K562 (cell line): Measurements from ENCODE around the gene ERVH48-1. TPM values are rescaled to one million over a fixed set of nuclear protein-coding genes. Genes with fewer than 3 reads are reported as not detected.

Experiments
- ATF1 ChIP-seq, 2 experiments: fragments of 450-650 bp in 1 of 2; IDR thresholded peaks; 2 replicates each; pipeline ENCODE4 v1.6.1; 2016; ENCODE audit warnings: missing compliant biosample characterization in 1 of 2, missing genetic modification characterization in 1 of 2
- BACH1 ChIP-seq: fragments of 200-800 bp; sonication (Bioruptor generic); IDR thresholded peaks from 2 replicates; pipeline ENCODE4 v1.6.1; 2016; ENCODE audit warnings: missing genetic modification characterization, missing compliant biosample characterization
- BRF1 ChIP-seq: IDR thresholded peaks from 3 replicates; pipeline ENCODE4 v1.6.1; 2011; ENCODE audit warnings: borderline replicate concordance, mild to moderate bottlenecking; ENCODE audit not compliant: insufficient read length; ENCODE audit errors: extremely low read depth
- CBX5 ChIP-seq: IDR thresholded peaks from 2 replicates; pipeline ENCODE4 v1.6.1; 2014; ENCODE audit warnings: low read depth, borderline replicate concordance
- CHD2 ChIP-seq: IDR thresholded peaks from 2 replicates; pipeline ENCODE4 v1.6.1; 2011; ENCODE audit warnings: low read depth, low read length
- DLX4 ChIP-seq: fragments of 250-450 bp; sonication (Bioruptor Pico); IDR thresholded peaks from 2 replicates; pipeline ENCODE4 v1.6.1; 2021; ENCODE audit warnings: mild to moderate bottlenecking
- DMBX1 ChIP-seq: fragments of 250-450 bp; sonication (Bioruptor Pico); IDR thresholded peaks from 2 replicates; pipeline ENCODE4 v1.8.0; 2022; ENCODE audit warnings: inconsistent platforms, mild to moderate bottlenecking, moderate library complexity, borderline replicate concordance
- ETS1 ChIP-seq: conservative IDR thresholded peaks from 2 replicates; pipeline ENCODE4 v1.6.1; 2011; ENCODE audit warnings: low read depth, mild to moderate bottlenecking, low read length; ENCODE audit not compliant: control insufficient read depth
- GABPA ChIP-seq: fragments of 200-800 bp; sonication (Bioruptor generic); conservative IDR thresholded peaks from 2 replicates; pipeline ENCODE4 v1.6.1; 2016; ENCODE audit warnings: low read depth, missing genetic modification characterization, missing compliant biosample characterization
- HDAC3 ChIP-seq: fragments of 450-650 bp; IDR thresholded peaks from 2 replicates; pipeline ENCODE4 v1.6.1; 2018; ENCODE audit warnings: borderline replicate concordance, mild to moderate bottlenecking, moderate library complexity; ENCODE audit not compliant: partially characterized antibody
- HNRNPUL1 ChIP-seq: fragments of 200-400 bp; formaldehyde crosslinking; IDR thresholded peaks from 2 replicates; pipeline ENCODE4 v1.6.1; 2017; ENCODE audit warnings: low read length
- KLF13 ChIP-seq: fragments of 450-650 bp; IDR thresholded peaks from 2 replicates; pipeline ENCODE4 v1.6.1; 2016; ENCODE audit warnings: missing genetic modification characterization, low read depth, mild to moderate bottlenecking, missing compliant biosample characterization, moderate library complexity, borderline replicate concordance
- LCOR ChIP-seq: sonication (generic); formaldehyde crosslinking; IDR thresholded peaks from 2 replicates; pipeline ENCODE4 v1.8.0; 2022; ENCODE audit warnings: mild to moderate bottlenecking, missing genetic modification reagents
- NFATC3 ChIP-seq: fragments of 450-650 bp; IDR thresholded peaks from 2 replicates; pipeline ENCODE4 v1.6.1; 2017; ENCODE audit warnings: mild to moderate bottlenecking
- NFE2 ChIP-seq: IDR thresholded peaks from 2 replicates; pipeline ENCODE4 v1.6.1; 2014; ENCODE audit warnings: antibody characterized with exemption, low read depth
- PML ChIP-seq: IDR thresholded peaks from 2 replicates; pipeline ENCODE4 v1.6.1; 2012; ENCODE audit warnings: low read length, inconsistent platforms
- RBBP5 ChIP-seq: fragments of 200-600 bp; sonication (generic); IDR thresholded peaks from 2 replicates; pipeline ENCODE4 v1.6.1; 2012; ENCODE audit warnings: borderline replicate concordance, mild to moderate bottlenecking, low read length, control low read depth, inconsistent platforms; ENCODE audit not compliant: insufficient read depth, poor library complexity, severe bottlenecking
- TAL1 ChIP-seq: fragments of 450-650 bp; IDR thresholded peaks from 2 replicates; pipeline ENCODE4 v1.6.1; 2016; ENCODE audit warnings: mild to moderate bottlenecking
- TFAP4 ChIP-seq: sonication (generic); formaldehyde crosslinking; IDR thresholded peaks from 2 replicates; pipeline ENCODE4 v1.8.0; 2022; ENCODE audit warnings: missing genetic modification reagents, mild to moderate bottlenecking, moderate library complexity, borderline replicate concordance
- TSC22D4 ChIP-seq: fragments of 450-650 bp; IDR thresholded peaks from 2 replicates; pipeline ENCODE4 v1.6.1; 2016; ENCODE audit warnings: missing genetic modification characterization, missing biosample characterization, control low read depth
- ZBED1 ChIP-seq: IDR thresholded peaks from 2 replicates; pipeline ENCODE4 v1.6.1; 2014
- ZC3H4 ChIP-seq: sonication (generic); formaldehyde crosslinking; IDR thresholded peaks from 2 replicates; pipeline ENCODE4 v1.9.0; 2021; ENCODE audit warnings: missing genetic modification reagents, borderline replicate concordance
- ZFP36 ChIP-seq: fragments of 150-350 bp; IDR thresholded peaks from 2 replicates; pipeline ENCODE4 v1.6.1; 2018; ENCODE audit warnings: low read length, low read depth; ENCODE audit not compliant: partially characterized antibody
- ZNF644 ChIP-seq: fragments of 200-800 bp; sonication (Bioruptor generic); IDR thresholded peaks from 2 replicates; pipeline ENCODE4 v1.6.1; 2016; ENCODE audit warnings: low read depth, missing genetic modification characterization, missing compliant biosample characterization
- ZNF655 ChIP-seq: fragments of 250-450 bp; sonication (Bioruptor Pico); IDR thresholded peaks from 2 replicates; pipeline ENCODE4 v1.5.0; 2021
- polyA plus RNA-seq, 8 experiments: library from polyadenylated mRNA; depleted of rRNA in 4 of 8; stranded (reverse) in 5 of 8; unstranded in 3 of 8; fragments of >200 nt; fragmentation: Nextera tagmentation in 2 of 8; fragmentation: Illumina TruSeq in 1 of 8; extraction: Ambion mirVana in 2 of 8; extraction: Trizol in 1 of 8; gene quantifications; 2 replicates each; pipeline versions ENCODE4 v1.2.1 to v1.2.3, GENCODE V29; 2011 to 2014; ENCODE audit warnings: inconsistent platforms in 1 of 8, missing spikeins in 1 of 8
- total RNA-seq, 7 experiments: library from RNA; depleted of rRNA in 6 of 7; stranded (reverse); fragments of >200 nt in 6 of 7; fragmentation: Illumina TruSeq in 2 of 7; extraction: Trizol in 2 of 7; gene quantifications; 2 replicates each; pipeline versions ENCODE4 v1.2.1 to v1.2.3, GENCODE V29; 2011 to 2021; ENCODE audit warnings: low replicate concordance in 1 of 7

ERVH48-1 gene
- total and polyA plus RNA-seq, 9 of the 15 experiments (the other 6 are each of a cell fraction or from before 2014, with no cell fraction given): 0.08 to 0.49 (median 0.16) TPM; not detected in 3

GRCh38 chr21:42970946-42971653, 45.7 kb upstream of the ERVH48-1 start (continued):
- TF ChIP-seq KLF13 (tag) (peak; percentile 87), ZBED1 (no peak), ETS1 (no peak), ZFP36 (no peak), NFE2 (no peak), GABPA (tag) (no peak), CHD2 (no peak), ZC3H4 (no peak), ZNF644 (tag) (peak; percentile 89), TSC22D4 (tag) (no peak), PML (no peak), HDAC3 (no peak), DLX4 (CRISPR knock-in tag) (no peak), BRF1 (no peak), TAL1 (no peak), CBX5 (no peak), ZNF655 (CRISPR knock-in tag) (no peak), RBBP5 (no peak), DMBX1 (CRISPR knock-in tag) (peak; percentile 98), ATF1 (CRISPR knock-in tag; IDR thresholded peaks at IDR 0.05) (no peak), ATF1 (tag; IDR thresholded peaks at IDR 0.05) (peak; percentile 30; the same call in 1 of the 2 replicates), TFAP4 (no peak), BACH1 (tag) (peak; percentile 76; the same call in 1 of the 2 replicates), NFATC3 (no peak), HNRNPUL1 (no peak), LCOR (CRISPR knock-in tag) (no peak)
